CD4-positive, alpha-beta T cell treated with Interleukin-17A for 4 hours (primary cell): ENCODE results near the gene ZNF335.
"Not testable (repeated sequence)": the region's sequence is repeated elsewhere in the genome, so short reads cannot be mapped to it uniquely, and the experiment has no call there.

Experiments
- DNase-seq: peaks from one replicate; pipeline ENCODE4 v3.0.0-alpha.2; 2020; ENCODE audit warnings: mixed read lengths

ZNF335 gene

GRCh38 chr20:45910670-45911485 lies 61.1 kb downstream of the ZNF335 start:
- DNase-seq = peak; percentile 89

GRCh38 chr20:45909817-45910669 lies 62.0 kb downstream of the ZNF335 start:
- DNase-seq = no peak

GRCh38 chr20:45909336-45909808 lies 62.6 kb downstream of the ZNF335 start:
- no peak for DNase-seq

- no peak for DNase-seq
Observed at GRCh38 chr20:45908084-45908483, 63.9 kb downstream of the ZNF335 start.

GRCh38 chr20:45907219-45907948 lies 64.6 kb downstream of the ZNF335 start:
- DNase-seq = no peak

- no peak for DNase-seq
Observed at GRCh38 chr20:45905505-45906079, 66.4 kb downstream of the ZNF335 start.

GRCh38 chr20:45904583-45905504 lies 67.2 kb downstream of the ZNF335 start:
- DNase-seq = no peak

GRCh38 chr20:45902199-45902701 lies 69.8 kb downstream of the ZNF335 start:
- DNase-seq = no peak

- not testable (repeated sequence) for DNase-seq
Observed at GRCh38 chr20:45901332-45901731, 70.7 kb downstream of the ZNF335 start.

- DNase-seq = no peak
Observed at GRCh38 chr20:45899046-45899835, 72.8 kb downstream of the ZNF335 start.
